Testis (tissue), 3 donors: Measurements from ENCODE around the gene ADAMTSL2. TPM values are rescaled to one million over a fixed set of nuclear protein-coding genes. Genes with fewer than 3 reads are reported as not detected.

Source experiments
- DNase-seq: peaks from one replicate; pipeline ENCODE4 v3.0.0-alpha.2; 2019
- H3K27ac ChIP-seq, 2 donors: fragments of 200-600 bp; sonication (generic); one replicate each; pipeline ENCODE4 v1.5.1; 2019
- H3K27me3 ChIP-seq: fragments of 200-600 bp; sonication (generic); one replicate; pipeline ENCODE4 v1.5.1; 2019
- H3K36me3 ChIP-seq: fragments of 200-600 bp; sonication (generic); one replicate; pipeline ENCODE4 v1.5.1; 2017; ENCODE audit warnings: low read depth; ENCODE audit errors: missing control alignments
- H3K4me1 ChIP-seq: fragments of 200-600 bp; sonication (generic); one replicate; pipeline ENCODE4 v1.5.1; 2019
- H3K4me3 ChIP-seq, 2 donors: fragments of 200-600 bp; sonication (generic); one replicate each; pipeline ENCODE4 v1.5.1; 2017 to 2019
- H3K9me3 ChIP-seq: fragments of 200-600 bp; sonication (generic); one replicate; pipeline ENCODE4 v1.5.1; 2017
- CTCF ChIP-seq, 3 experiments: fragments of 450-650 bp in 2 of 3; fragments of 200-600 bp in 1 of 3; sonication (generic) in 1 of 3; IDR thresholded peaks; one replicate each; pipeline ENCODE4 v1.5.1; 2016 to 2019; ENCODE audit warnings: antibody characterized with exemption in 3 of 3, mild to moderate bottlenecking in 2 of 3, moderate library complexity in 1 of 3
- POLR2A ChIP-seq: fragments of 450-650 bp; IDR thresholded peaks from one replicate; pipeline ENCODE4 v1.6.1; 2017; ENCODE audit warnings: antibody characterized with exemption, mild to moderate bottlenecking, moderate library complexity
- WGBS, 2 donors: methylation state at CpG; one replicate each; pipeline ENCODE4 v1.1.5; 2018; 5-methylcytosine and 5-hydroxymethylcytosine counted together
- intact Hi-C: fragments of 100-400 bp; cut with DNase I; formaldehyde crosslinking; loops from one replicate; pipeline ENCODE4 v1.15.1; 2023; ENCODE audit warnings: low total_unique reads
- polyA plus RNA-seq: library from polyadenylated mRNA; stranded (reverse); fragments of 350-450 nt; fragmentation: Illumina TruSeq; extraction: RNeasy Lipid Tissue Mini Kit (QIAGEN cat#74804); gene quantifications from one replicate; pipeline ENCODE4 v1.2.3, GENCODE V29; 2014; ENCODE audit warnings: low read depth, low replicate concordance; ENCODE audit not compliant: insufficient read depth
- total RNA-seq, 2 donors: library from RNA; depleted of rRNA; stranded (reverse); fragments of >200 nt; gene quantifications; one replicate each; pipeline ENCODE4 v1.2.3, GENCODE V29; 2016

The ADAMTSL2 gene
- total and polyA plus RNA-seq, 3 donors from 2014 or later = 3.8 to 11.1 (median 9.4) TPM

GRCh38 chr9:133511607-133512006 lies 22.9 kb upstream of the ADAMTSL2 start:
- Histone ChIP-seq H3K36me3 (no peaks in the 10 kb centered on the region), H3K27ac (no peak overlapping the region), H3K9me3 (no peaks in the 10 kb centered on the region), H3K27me3 (no peaks in the 10 kb centered on the region), H3K4me1 (peaks cover 38% of the 10 kb centered on the region), H3K4me3 (no peak overlapping the region)
- WGBS, 2 donors = 81% methylated on average over 10 of the region's 10 CpGs
- TF ChIP-seq POLR2A (no peak), CTCF (IDR thresholded peaks at IDR 0.05) (no peak)
- DNase-seq = no peak
- intact Hi-C loops = no loop called here

- TF ChIP-seq CTCF (IDR thresholded peaks at IDR 0.05) (no peak), POLR2A (no peak)
- no peaks in the 10 kb centered on the region for H3K27me3 ChIP-seq
- 80 to 81% methylated on average over 17 to 19 of the region's 19 CpGs for WGBS, 2 donors
- H3K9me3 ChIP-seq = no peaks in the 10 kb centered on the region
- no peaks in the 10 kb centered on the region for H3K36me3 ChIP-seq
- no peak for DNase-seq
- intact Hi-C loops = no loop called here
- peaks cover 33% of the 10 kb centered on the region for H3K4me1 ChIP-seq
- no peak overlapping the region for H3K27ac ChIP-seq
- H3K4me3 ChIP-seq = no peak overlapping the region
Observed at GRCh38 chr9:133512253-133513213, 22.0 kb upstream of the ADAMTSL2 start.

GRCh38 chr9:133513214-133514100 lies 21.0 kb upstream of the ADAMTSL2 start:
- H3K27me3 ChIP-seq = no peaks in the 10 kb centered on the region
- no peak overlapping the region for H3K27ac ChIP-seq
- H3K4me1 ChIP-seq = peaks cover 33% of the 10 kb centered on the region
- H3K9me3 ChIP-seq = no peaks in the 10 kb centered on the region
- no peaks in the 10 kb centered on the region for H3K36me3 ChIP-seq
- no peak for TF ChIP-seq POLR2A
- no peak for TF ChIP-seq CTCF (IDR thresholded peaks at IDR 0.05)
- WGBS, 2 donors = 61 to 74% methylated on average over 14 to 28 of the region's 28 CpGs
- intact Hi-C loops = no loop called here
- DNase-seq = no peak
- H3K4me3 ChIP-seq = no peak overlapping the region

GRCh38 chr9:133514460-133515239 lies 19.9 kb upstream of the ADAMTSL2 start:
- TF ChIP-seq POLR2A (no peak), CTCF (IDR thresholded peaks at IDR 0.05) (no peak)
- H3K27me3 ChIP-seq = no peaks in the 10 kb centered on the region
- intact Hi-C loops = loop anchor here (5.0 kb wide), 1 partner anchor 53 kb away; no protein-coding TSS in a partner anchor
- H3K4me3 ChIP-seq = no peak overlapping the region
- H3K4me1 ChIP-seq = peaks cover 25% of the 10 kb centered on the region
- WGBS, 2 donors = 39 to 49% methylated on average over 11 to 14 of the region's 14 CpGs
- no peaks in the 10 kb centered on the region for H3K36me3 ChIP-seq
- H3K9me3 ChIP-seq = no peaks in the 10 kb centered on the region
- no peak overlapping the region for H3K27ac ChIP-seq
- DNase-seq = peak; percentile 79
